Measurements from ENCODE around the gene ABCA2.

DNA sequence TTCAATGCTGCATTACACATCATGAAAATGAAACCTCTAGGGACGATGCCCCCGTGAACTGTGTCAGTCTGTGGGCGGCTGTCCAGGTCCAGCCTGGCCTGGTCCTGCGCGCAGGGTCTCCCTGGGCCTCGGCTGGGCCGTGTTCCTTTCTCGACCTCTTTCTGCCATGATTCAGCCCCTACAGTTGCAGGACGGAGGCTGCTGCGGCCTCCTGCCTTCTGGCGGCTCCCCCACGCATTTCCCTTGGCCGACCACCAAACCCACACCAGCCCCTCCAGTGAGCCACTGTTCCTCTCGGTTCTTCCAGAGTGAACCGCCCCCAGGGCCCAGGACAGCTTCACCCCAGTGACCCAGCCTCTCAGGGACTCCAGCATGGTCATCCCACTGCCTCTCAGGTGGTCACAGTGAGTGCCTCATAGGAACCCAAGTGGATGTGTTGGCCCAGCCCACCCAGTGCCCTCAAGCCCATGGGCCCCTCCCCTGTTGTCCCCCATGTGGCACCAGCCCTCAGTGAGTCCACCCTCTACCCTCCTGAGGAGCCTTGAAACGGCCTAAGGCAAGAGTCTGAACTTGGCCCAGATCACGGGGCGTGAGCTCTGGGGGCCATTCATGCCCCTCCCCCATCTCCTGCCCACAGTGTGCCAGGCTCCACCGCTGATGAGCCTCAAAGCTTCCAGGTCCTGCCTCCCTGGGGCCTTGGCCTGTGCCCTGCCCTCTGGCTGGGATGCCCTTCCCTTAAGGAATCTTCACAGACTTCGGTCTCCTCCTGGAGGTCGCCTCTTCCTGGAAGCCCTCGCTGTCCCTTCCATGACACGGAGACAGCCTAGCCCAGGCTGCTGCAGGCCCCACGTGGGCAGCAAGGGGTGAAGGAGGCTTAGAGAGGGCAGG is 21.7 kb downstream of the ABCA2 start:
- TF ChIP-seq CTCF (IDR thresholded peaks at IDR 0.05): no peak
- no peak for TF ChIP-seq POLR2A (IDR thresholded peaks at IDR 0.05)
- TF ChIP-seq POLR2AphosphoS5 (IDR thresholded peaks at IDR 0.05): no peak
- TF ChIP-seq EP300 (IDR thresholded peaks at IDR 0.05): no peak
